ENCODE measurements around the gene FES. TPM values are rescaled to one million over a fixed set of nuclear protein-coding genes. Genes with fewer than 3 reads are reported as not detected.
"Not testable (repeated sequence)": the region's sequence is repeated elsewhere in the genome, so short reads cannot be mapped to it uniquely, and the experiment has no call there.

FES gene
- total RNA-seq, 1 experiment from 2014 or later: 0.91 TPM

- H3K9me3 Mint-ChIP-seq (ENCODE audit: unreplicated experiment): no peaks in the 10 kb centered on the region
- no TSS peak for BruUV-seq (replicated peaks)
- TF ChIP-seq, protein P1, sequence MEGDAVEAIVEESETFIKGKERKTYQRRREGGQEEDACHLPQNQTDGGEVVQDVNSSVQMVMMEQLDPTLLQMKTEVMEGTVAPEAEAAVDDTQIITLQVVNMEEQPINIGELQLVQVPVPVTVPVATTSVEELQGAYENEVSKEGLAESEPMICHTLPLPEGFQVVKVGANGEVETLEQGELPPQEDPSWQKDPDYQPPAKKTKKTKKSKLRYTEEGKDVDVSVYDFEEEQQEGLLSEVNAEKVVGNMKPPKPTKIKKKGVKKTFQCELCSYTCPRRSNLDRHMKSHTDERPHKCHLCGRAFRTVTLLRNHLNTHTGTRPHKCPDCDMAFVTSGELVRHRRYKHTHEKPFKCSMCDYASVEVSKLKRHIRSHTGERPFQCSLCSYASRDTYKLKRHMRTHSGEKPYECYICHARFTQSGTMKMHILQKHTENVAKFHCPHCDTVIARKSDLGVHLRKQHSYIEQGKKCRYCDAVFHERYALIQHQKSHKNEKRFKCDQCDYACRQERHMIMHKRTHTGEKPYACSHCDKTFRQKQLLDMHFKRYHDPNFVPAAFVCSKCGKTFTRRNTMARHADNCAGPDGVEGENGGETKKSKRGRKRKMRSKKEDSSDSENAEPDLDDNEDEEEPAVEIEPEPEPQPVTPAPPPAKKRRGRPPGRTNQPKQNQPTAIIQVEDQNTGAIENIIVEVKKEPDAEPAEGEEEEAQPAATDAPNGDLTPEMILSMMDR (IDR thresholded peaks at IDR 0.05; ENCODE audit: unreplicated experiment): no peak
- H3K4me3 Mint-ChIP-seq (ENCODE audit: unreplicated experiment): no peak overlapping the region
- H3K27me3 Mint-ChIP-seq (ENCODE audit: insufficient read depth, unreplicated experiment): no peaks in the 10 kb centered on the region
- peaks cover 30% of the 10 kb centered on the region for H3K36me3 Mint-ChIP-seq (ENCODE audit: insufficient read depth, unreplicated experiment)
- ChIA-PET CTCF (interaction anchor here (0.6 to 12.8 kb wide), 3 partner anchors 20 to 315 kb away, joined by 3 to 131 read pairs (median 83); partner anchors contain the start of genes FES, HDDC3 and UNC45A), POLR2A (interaction anchor here (0.6 to 3.3 kb wide), 2 partner anchors 20 to 25 kb away, joined by 4 to 15 read pairs; partner anchors contain the start of gene HDDC3)
- no peak for DNase-seq (ENCODE audit: unreplicated experiment)
- H3K4me1 Mint-ChIP-seq (ENCODE audit: insufficient read depth, unreplicated experiment): peaks cover 7% of the 10 kb centered on the region
- no peak overlapping the region for H3K27ac Mint-ChIP-seq (ENCODE audit: low read depth, unreplicated experiment)
- intact Hi-C loops (cut with micrococcal nuclease): no loop called here
Observed at GRCh38 chr15:90906181-90906849, 22.0 kb downstream of the FES start.

- no peaks in the 10 kb centered on the region for H3K4me1 Mint-ChIP-seq (ENCODE audit: insufficient read depth, unreplicated experiment)
- intact Hi-C loops (cut with micrococcal nuclease): no loop called here
- H3K27ac Mint-ChIP-seq (ENCODE audit: low read depth, unreplicated experiment): no peak overlapping the region
- no peak for DNase-seq (ENCODE audit: unreplicated experiment)
- no TSS peak for BruUV-seq (replicated peaks)
- no peaks in the 10 kb centered on the region for H3K9me3 Mint-ChIP-seq (ENCODE audit: unreplicated experiment)
- CTCF ChIA-PET: no interaction called here
- no peaks in the 10 kb centered on the region for H3K27me3 Mint-ChIP-seq (ENCODE audit: insufficient read depth, unreplicated experiment)
- no peak overlapping the region for H3K4me3 Mint-ChIP-seq (ENCODE audit: unreplicated experiment)
- peaks cover 33% of the 10 kb centered on the region for H3K36me3 Mint-ChIP-seq (ENCODE audit: insufficient read depth, unreplicated experiment)
- TF ChIP-seq, protein P1 (IDR thresholded peaks at IDR 0.05; ENCODE audit: unreplicated experiment): no peak
- POLR2A ChIA-PET: interaction anchor here (3.3 kb wide), 1 partner anchor 24 kb away, joined by 15 read pairs; the partner anchor contains the start of gene HDDC3
Observed at GRCh38 chr15:90907051-90907660, 22.9 kb downstream of the FES start.

GRCh38 chr15:90907838-90908507, 23.7 kb downstream of the FES start:
- no peak overlapping the region for H3K4me3 Mint-ChIP-seq (ENCODE audit: unreplicated experiment)
- TF ChIP-seq, protein P1 (IDR thresholded peaks at IDR 0.05; ENCODE audit: unreplicated experiment): no peak
- DNase-seq (ENCODE audit: unreplicated experiment): no peak
- POLR2A ChIA-PET: interaction anchor here (3.3 kb wide), 1 partner anchor 23 kb away, joined by 15 read pairs; the partner anchor contains the start of gene HDDC3
- no peaks in the 10 kb centered on the region for H3K9me3 Mint-ChIP-seq (ENCODE audit: unreplicated experiment)
- H3K4me1 Mint-ChIP-seq (ENCODE audit: insufficient read depth, unreplicated experiment): no peaks in the 10 kb centered on the region
- no TSS peak for BruUV-seq (replicated peaks)
- CTCF ChIA-PET: interaction anchor here (0.6 kb wide), 1 partner anchor 22 kb away, joined by 3 read pairs; no protein-coding TSS in a partner anchor
- H3K27ac Mint-ChIP-seq (ENCODE audit: low read depth, unreplicated experiment): no peak overlapping the region
- intact Hi-C loops (cut with micrococcal nuclease): no loop called here
- no peaks in the 10 kb centered on the region for H3K27me3 Mint-ChIP-seq (ENCODE audit: insufficient read depth, unreplicated experiment)
- H3K36me3 Mint-ChIP-seq (ENCODE audit: insufficient read depth, unreplicated experiment): peaks cover 33% of the 10 kb centered on the region

- H3K9me3 Mint-ChIP-seq (ENCODE audit: unreplicated experiment); H3K27ac Mint-ChIP-seq (ENCODE audit: low read depth, unreplicated experiment); intact Hi-C loops (cut with micrococcal nuclease); BruUV-seq (replicated peaks); H3K4me3 Mint-ChIP-seq (ENCODE audit: unreplicated experiment); H3K27me3 Mint-ChIP-seq (ENCODE audit: insufficient read depth, unreplicated experiment); DNase-seq (ENCODE audit: unreplicated experiment); H3K4me1 Mint-ChIP-seq (ENCODE audit: insufficient read depth, unreplicated experiment); CTCF ChIA-PET: not testable (repeated sequence)
- POLR2A ChIA-PET: interaction anchor here (0.6 to 0.7 kb wide), 2 partner anchors 20 to 928 kb away, joined by 3 read pairs; no protein-coding TSS in a partner anchor
- peaks cover 41% of the 10 kb centered on the region for H3K36me3 Mint-ChIP-seq (ENCODE audit: insufficient read depth, unreplicated experiment)
Observed at GRCh38 chr15:90909449-90909848, 25.1 kb downstream of the FES start.
